Measurements from ENCODE around the gene RTL10.

DNA sequence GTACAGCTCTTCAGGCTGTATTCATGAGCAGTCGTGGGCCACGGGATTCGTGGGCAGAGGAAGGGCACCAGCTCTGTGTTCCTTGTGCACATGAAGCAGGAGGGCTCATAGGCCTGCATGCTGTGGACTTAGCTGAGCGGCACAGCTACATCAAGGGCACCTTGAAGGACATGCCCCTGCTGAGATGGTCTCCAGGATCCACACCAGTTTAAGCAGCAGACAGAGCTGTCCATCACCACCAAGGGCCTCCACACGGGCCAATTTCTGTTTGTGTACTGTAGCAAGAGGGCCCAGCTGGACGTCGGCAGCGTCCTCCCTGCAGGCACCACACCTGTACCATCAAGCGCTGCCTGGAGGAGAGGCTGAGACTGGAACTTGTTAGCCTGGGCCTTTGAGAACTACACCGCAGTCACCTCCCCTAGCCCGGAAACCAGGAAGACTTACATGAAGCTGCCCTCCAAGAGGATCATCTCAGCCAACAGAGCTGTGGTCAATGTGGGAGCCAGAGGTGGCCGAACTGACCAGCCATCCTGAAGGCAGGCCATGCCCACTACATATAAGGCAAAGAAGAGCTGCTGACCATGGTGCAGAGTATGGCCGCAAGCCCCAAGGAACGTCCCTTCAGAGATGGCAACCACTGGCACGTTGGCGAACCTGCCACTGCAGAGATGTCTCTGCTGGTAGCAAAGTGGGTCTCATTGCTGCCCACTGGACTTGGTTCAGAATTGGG lies 32.7 kb upstream of the RTL10 start:
- TF ChIP-seq CTCF (IDR thresholded peaks at IDR 0.05; ENCODE audit: low read depth, low read length, poor library complexity, severe bottlenecking) (no peak), EZH2phosphoT487 (IDR thresholded peaks at IDR 0.05; ENCODE audit: borderline replicate concordance, low read length) (no peak)
